HG02763 (cell line): ENCODE measurements around the gene MED31.
"Not testable (repeated sequence)": the region's sequence is repeated elsewhere in the genome, so short reads cannot be mapped to it uniquely, and the experiment has no call there.

Experiments
- ATAC-seq: cut with Tn5 transposase; IDR thresholded peaks from one replicate; pipeline ENCODE4 v1.9.1; 2021; ENCODE audit warnings: mild to moderate bottlenecking, moderate library complexity; ENCODE audit not compliant: unreplicated experiment

Gene MED31

DNA sequence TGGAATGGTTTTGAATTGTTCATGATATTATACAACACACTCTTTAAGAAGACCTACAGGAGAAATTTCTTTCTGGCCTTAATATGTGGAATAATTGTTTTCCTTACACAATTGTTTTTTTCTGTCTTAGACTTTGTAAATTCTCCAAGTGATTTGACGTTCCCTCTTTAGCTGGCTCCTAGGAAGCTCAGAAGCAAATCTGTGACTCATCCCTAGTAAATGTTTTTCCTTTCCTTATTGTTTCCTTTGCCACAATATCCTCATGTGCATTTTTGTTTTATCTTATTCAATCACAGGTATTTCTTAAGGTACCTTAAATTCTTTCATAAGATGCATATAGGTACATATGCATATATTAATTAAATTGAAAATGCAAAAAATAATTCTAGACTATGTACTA is 24.4 kb downstream of the MED31 start:
- no peak for ATAC-seq

DNA sequence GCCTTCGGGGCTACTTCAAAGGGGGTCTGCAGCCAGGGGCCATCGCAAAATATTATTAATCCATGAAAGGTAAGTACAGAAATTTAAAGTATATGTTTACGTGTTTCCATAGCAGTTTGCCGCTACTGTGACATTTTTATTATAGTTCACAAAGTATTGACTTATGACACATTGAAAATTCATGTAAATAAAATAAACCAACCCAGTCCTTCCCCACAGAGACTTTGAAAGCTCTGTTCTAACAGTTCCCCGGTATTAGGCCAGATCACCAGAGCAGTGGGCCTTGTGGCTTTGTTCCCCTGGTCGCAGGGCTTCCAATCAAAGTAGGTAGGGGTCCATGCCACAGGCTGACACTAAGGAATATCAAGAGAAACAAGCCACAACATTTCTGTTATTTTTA is 24.8 kb downstream of the MED31 start:
- ATAC-seq, result no peak

DNA sequence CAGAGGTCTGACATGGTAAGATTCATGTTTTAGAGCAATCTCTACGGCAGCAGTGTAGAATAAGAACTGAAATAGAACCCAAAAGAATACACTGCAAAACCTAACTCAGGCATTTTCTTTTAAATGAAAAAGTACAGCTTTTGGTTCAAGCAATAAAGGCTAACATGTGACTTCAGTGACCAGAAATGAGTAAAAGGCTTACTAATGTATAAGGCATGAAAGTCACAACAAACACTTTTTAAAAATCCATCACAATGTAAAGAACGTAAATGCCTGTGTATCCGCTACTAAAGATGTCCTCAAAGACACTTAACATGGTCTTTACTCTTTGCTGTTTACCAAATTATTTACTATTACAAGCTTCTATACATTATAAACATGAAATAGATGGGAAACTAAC is 27.5 kb downstream of the MED31 start:
- no peak for ATAC-seq

DNA sequence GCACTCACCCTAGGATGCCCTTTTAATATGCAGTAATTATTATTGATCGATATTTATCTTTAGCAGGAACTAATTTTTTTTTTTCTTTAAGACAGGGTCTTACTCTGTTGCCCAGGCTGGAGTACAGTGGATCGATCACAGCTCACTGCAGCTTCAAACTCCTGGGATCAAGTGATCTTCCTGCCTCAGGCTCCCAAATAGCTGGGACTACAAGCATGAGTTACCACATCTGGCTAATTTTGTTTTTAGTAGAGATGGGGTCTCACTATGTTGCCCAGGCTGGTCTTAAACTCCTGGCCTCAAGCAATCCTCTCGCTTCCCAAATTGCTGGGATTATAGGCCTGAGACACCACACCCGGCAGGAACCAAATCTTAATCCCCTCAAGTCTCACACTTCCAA is 40.2 kb downstream of the MED31 start:
- no peak for ATAC-seq

DNA sequence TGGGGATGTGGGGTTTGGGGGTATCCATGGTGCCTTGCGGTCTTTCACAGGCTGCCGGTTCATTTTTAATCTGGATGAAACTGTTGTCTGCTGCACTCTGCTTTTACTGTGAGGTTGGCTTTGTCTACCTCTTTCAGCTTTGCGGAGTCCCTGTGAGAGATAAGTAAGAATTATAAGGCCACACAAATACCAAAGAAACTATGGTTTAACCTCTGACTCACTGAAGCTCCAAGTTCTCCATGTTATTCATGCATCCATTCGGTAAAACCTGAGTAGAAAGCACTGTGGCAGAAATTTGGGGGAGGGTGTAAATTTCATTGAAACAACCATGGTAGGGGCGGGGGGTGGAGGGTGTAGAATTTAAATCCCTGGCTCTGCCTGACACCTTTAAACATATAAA is 41.4 kb downstream of the MED31 start:
- no peak for ATAC-seq

DNA sequence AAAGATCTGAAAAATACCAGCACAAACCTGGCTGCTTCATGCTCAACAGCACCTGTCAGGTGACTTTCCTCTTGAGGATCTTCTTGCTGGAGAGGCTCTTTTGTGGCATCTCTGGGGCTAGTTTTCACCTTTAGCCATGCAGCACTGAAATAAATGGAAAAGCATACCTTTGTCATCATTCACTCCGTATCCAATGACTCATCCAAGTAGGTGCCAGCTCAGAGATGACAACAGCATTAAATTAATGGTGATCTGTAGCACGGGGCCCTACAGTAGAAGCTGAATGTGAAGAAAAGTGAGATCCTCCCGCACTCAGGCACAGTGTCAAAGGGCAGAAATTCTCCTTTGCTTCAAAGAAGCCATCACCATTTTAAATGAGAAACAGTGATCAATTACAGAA is 43.1 kb downstream of the MED31 start:
- ATAC-seq, result no peak

DNA sequence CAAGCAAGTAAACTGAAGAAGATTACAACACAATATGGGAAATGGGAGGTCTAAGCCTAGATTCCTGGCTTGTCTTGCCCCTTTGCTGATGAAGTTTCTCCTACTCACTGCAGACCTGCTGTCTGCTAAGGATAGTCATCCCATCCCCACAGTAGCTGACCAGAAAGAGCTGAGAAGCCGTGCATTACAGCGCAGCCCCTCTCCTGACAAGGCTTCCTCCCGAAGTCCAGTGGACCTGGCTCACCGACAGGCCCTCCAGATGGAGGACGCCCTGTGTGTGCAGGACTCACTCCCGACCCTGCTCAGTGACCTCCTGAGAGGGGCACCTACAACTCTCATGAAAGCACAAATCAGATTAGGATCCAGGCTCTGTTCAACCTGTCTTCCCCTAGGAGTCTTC is 46.3 kb downstream of the MED31 start:
- ATAC-seq, result no peak

DNA sequence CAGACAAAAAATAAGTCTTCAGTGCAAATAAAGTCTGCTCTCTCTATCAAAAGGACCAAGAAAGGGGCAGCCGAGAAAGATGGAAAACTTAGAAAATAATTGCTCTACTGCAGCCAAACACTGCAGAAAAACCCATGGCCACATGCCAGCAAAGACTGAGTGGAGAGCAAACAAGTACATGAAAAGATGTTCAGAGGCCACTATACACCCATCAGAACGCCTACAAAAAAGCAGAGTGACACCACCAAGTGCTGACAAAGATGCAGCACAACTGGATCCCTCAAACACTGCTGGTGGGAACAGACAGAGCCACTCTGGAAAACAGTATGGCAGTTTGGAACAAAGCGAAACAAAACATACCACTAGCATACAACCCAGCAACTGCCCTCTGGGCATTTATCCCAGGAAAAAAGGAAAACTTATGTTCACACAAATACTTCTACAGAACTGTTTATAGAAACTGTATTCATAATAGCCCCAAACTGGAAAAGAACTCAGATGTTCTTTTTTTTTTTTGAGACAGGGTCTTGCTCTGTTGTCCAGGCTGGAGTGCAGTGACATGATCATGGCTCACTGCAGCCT is 47.6 kb downstream of the MED31 start:
- ATAC-seq, result no peak

DNA sequence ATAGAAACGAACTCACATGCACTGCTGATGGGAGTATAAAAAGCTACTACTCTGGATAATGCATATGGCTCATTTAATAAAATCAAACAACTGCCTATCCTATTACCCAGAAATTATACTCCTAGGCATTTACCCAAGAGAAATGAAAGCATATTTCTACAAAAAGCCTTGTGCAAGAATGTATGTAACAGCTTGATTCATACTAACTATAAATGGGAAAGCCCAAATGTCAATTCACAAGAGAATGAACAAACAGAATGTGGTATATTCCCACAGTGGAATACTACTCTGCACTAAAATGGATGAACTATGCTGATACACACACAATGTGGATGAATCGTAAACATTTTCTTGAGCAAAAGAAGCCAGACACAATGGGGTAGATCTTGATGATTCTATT is 49.3 kb downstream of the MED31 start:
- no peak for ATAC-seq

DNA sequence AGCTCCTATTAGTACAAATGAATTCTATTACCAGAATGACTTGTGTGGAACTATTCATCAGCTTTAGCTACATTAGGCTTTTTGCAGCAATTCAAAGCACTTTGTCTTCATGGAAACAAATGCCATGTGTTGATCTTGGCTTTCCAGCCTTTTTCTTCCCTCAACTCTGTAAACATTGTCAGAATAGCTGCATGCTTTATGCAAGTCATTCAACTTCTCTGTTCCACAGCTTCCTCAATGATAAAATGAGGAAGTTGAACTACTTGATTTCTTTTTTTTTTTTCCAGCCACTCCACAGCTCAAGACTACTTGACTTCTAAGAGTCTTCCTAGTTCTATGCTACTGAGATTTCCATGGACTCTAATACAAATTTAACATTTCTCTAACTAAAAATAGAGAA is 52.0 kb downstream of the MED31 start:
- no peak for ATAC-seq

DNA sequence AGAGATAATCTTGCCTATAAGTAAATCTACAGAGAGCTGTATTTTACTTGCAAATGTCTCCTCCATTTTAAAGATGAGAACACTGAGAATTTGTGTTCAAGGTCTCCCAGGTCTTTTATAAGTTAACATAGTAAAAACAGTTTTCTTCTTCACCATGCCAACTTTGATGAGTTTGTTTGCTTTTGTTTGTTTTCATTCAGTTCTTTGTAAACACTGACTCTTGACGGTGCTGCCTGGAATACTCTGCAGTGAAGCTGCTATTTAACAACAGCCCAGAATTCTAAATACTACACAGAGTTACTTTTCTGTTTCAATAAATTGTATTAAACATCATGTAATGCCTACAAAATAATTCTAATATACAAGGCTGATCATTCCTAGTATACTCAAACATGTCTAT is 53.7 kb downstream of the MED31 start:
- no peak for ATAC-seq

DNA sequence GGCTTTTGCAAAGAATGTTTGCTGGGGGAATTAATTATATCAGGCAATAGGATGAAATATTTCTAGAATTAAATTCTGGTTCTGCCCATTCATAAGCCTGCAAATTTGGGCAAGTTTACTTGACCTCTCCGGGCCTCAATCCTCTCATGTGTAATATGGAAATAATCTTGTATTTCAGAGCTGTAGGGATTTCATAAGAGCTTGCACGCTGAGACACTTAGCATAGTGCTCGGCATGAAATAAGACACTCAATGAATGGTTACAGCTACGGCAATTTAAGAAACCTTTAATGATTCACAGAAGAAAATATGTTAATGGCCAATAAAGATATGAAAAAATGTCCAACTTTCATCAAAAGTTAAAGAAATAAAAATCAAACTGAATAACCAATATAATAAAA is 54.5 kb downstream of the MED31 start:
- ATAC-seq, result no peak

DNA sequence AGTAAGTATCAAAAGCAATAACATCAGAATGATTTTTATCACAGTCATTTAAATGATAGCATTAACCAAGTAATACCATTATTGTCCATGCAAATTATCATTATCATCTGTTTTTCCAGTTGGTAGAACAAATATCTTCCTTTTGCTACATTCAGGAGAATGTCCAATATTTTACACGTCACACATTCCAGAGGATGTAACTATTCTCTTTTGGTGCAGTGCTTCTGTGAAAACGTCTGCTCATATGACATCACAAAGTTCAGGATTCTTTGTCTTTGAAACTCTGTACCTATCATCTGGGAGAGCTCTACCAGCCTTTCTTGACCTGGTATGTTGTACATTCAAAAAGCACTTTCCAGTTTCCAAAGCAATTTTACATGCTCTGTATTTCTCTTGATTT is 54.9 kb downstream of the MED31 start:
- no peak for ATAC-seq

DNA sequence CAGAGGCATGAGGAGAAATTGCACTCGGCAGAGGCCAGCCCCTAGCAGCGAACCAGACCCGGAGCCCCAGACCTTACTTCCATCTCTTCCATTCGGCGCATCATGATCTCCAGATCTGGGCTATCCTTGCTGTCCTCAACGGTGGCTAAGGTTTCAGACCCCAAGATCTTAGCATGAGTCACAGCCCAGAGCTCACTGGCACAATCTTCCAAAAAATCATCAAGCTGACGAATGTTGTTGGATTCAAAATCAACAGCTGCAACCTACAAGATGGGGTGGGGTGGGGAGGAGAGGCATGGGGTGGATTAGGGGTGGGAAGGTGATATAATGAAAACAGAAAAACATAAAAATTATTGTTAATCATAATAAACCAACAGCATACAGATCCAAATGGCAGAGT is 55.3 kb downstream of the MED31 start:
- ATAC-seq, result no peak

DNA sequence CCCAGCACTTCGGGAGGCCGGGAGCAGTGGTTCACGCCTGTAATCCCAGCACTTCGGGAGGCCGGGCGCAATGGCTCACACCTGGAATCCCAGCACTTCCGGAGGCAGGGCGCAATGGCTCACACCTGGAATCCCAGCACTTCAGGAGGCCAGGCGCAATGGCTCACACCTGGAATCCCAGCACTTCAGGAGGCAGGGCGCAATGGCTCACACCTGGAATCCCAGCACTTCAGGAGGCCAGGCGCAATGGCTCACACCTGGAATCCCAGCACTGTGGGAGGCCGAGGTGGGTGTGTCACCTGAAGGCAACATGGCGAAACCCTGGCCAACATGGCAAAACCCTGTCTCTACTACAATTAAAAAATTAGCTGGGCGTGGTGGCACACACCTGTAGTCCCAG is 58.0 kb downstream of the MED31 start:
- not testable (repeated sequence) for ATAC-seq
